ENCODE measurements around the gene NUP188.

GRCh38 chr9:129005336-129005997 is 58.0 kb downstream of the NUP188 start:
- TF ChIP-seq CTCF (IDR thresholded peaks at IDR 0.05 in 8 of 11, conservative IDR thresholded peaks at IDR 0.05 in 3 of 11), result no peak
- TF ChIP-seq POLR2A (IDR thresholded peaks at IDR 0.05), result no peak
